NT2/D1 (cell line): ENCODE results near the gene MRPL21.

Experiments
- SUZ12 ChIP-seq: IDR thresholded peaks from 2 replicates; pipeline ENCODE4 v1.6.1; 2011; ENCODE audit not compliant: insufficient read length, insufficient read depth; ENCODE audit errors: extremely low read depth
- YY1 ChIP-seq: IDR thresholded peaks from 2 replicates; pipeline ENCODE4 v1.6.1; 2011; ENCODE audit not compliant: insufficient read length, insufficient read depth
- ZNF274 ChIP-seq: IDR thresholded peaks from 2 replicates; pipeline ENCODE4 v1.6.1; 2011; ENCODE audit warnings: mild to moderate bottlenecking, low read depth, low read length

GRCh38 chr11:68929706-68930570 lies 26.3 kb upstream of the MRPL21 start:
- TF ChIP-seq SUZ12: no peak
- no peak for TF ChIP-seq YY1
- TF ChIP-seq ZNF274: no peak
